Measurements from ENCODE around the gene DKKL1.
A peak's percentile ranks its signal among the peaks of the same experiment; 100 is the strongest.

GRCh38 chr19:49390929-49391359 is 27.3 kb downstream of the DKKL1 start:
- TF ChIP-seq CTCF (IDR thresholded peaks at IDR 0.05 in 8 of 11, conservative IDR thresholded peaks at IDR 0.05 in 3 of 11) (peak in 1 of 11 experiments; percentile 19), POLR2A (IDR thresholded peaks at IDR 0.05) (no peak)

Data from spleen (tissue), 7 donors.